Adrenal gland (tissue), 5 donors: ENCODE measurements around the gene HCN4.

Experiments
- CTCF ChIP-seq, 6 experiments: fragments of 450-650 bp in 4 of 6; fragments of 200-600 bp in 2 of 6; sonication (generic) in 1 of 6; IDR thresholded peaks; 1 replicate in 5 of 6; 2 replicates in 1 of 6; pipeline versions ENCODE4 v1.5.1 to v1.8.0; 2016 to 2021; ENCODE audit warnings: antibody characterized with exemption in 6 of 6, mild to moderate bottlenecking in 2 of 6, moderate library complexity in 1 of 6
- POLR2A ChIP-seq, 2 donors: fragments of 450-650 bp; IDR thresholded peaks; one replicate each; pipeline ENCODE4 v1.6.1; 2017; ENCODE audit warnings: antibody characterized with exemption in 2 of 2, mild to moderate bottlenecking in 2 of 2, moderate library complexity in 1 of 2
- donor health status: DM: no; HTN: no; CAD: no.

GRCh38 chr15:73298522-73299245, 70.1 kb downstream of the HCN4 start:
- TF ChIP-seq CTCF (IDR thresholded peaks at IDR 0.05) = no peak
- no peak for TF ChIP-seq POLR2A (IDR thresholded peaks at IDR 0.05)
